Stomach smooth muscle (tissue), 2 donors: ENCODE data around the gene PICK1.

Experiments used
- H3K27ac ChIP-seq: one replicate; pipeline ENCODE4 v1.7.0; 2013; ENCODE audit warnings: mild to moderate bottlenecking, low read length, inconsistent platforms
- H3K27me3 ChIP-seq, 2 donors: one replicate each; pipeline ENCODE4 v1.7.0; 2013; ENCODE audit warnings: low read length in 2 of 2; ENCODE audit not compliant: insufficient read depth in 2 of 2, control insufficient read depth in 1 of 2
- H3K36me3 ChIP-seq, 2 donors: one replicate each; pipeline ENCODE4 v1.7.0; 2013; ENCODE audit warnings: low read length in 2 of 2; ENCODE audit not compliant: control insufficient read depth in 2 of 2, insufficient read depth in 2 of 2
- H3K4me1 ChIP-seq: one replicate; pipeline ENCODE4 v1.7.0; 2013; ENCODE audit warnings: low read length; ENCODE audit not compliant: control insufficient read depth, insufficient read depth
- H3K4me3 ChIP-seq, 2 donors: one replicate each; pipeline ENCODE4 v1.7.0; 2013; ENCODE audit warnings: low read length in 2 of 2
- H3K9ac ChIP-seq, 2 donors: one replicate each; pipeline ENCODE4 v1.7.0; 2013; ENCODE audit warnings: low read length in 2 of 2, mild to moderate bottlenecking in 1 of 2
- H3K9me3 ChIP-seq, 2 donors: one replicate each; pipeline ENCODE4 v1.7.0; 2013; ENCODE audit warnings: low read length in 2 of 2; ENCODE audit not compliant: control insufficient read depth in 2 of 2
- donor health status: healthy.
- donor health status: Pancreatic carcinoma.

Gene PICK1

DNA sequence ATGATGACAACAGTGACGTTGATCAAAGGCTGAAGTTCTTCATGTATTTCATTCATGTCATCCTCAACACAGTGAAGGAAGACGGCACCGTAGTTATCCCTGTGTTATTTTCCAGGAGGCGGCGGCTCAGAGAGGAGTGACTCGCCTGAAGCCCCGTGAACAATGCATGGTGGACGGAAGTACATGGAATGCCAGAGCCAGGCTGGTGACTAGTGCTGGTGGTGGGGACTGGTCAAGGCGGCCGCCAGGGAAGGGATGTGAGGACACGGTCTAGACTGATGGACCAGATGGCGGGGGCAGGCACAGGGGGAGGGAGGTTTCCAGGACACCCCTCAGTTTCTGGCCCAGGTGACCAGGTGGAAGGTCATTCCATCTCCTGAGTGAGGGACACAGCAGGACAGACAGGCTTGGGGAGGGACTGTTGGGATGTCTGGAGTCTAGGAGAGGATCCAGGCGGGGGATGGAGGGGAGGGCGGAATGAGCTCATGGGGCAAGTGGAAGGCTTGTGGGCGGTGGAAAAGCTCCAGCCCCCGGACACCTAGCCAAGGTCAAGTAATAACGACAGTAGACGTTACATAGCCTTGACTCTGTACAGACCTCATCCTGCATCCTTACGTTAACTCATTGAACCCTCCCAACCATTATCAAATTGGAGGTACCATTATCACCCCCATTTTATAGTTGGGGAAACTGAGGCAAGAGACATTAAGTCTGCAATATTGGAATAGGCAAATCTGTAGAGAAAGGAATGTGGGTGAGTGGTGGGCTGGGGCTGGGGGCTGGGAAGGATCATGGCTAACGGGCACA, 16.0 kb upstream of the PICK1 start:
- Histone ChIP-seq H3K9me3 (no peaks in the 10 kb centered on the region), H3K27me3 (peaks cover 0 to 3% of the 10 kb centered on the region in 2 donors), H3K36me3 (no peaks in the 10 kb centered on the region), H3K4me1 (peaks cover 3% of the 10 kb centered on the region), H3K27ac (no peak overlapping the region), H3K4me3 (no peak overlapping the region), H3K9ac (no peak overlapping the region)

DNA sequence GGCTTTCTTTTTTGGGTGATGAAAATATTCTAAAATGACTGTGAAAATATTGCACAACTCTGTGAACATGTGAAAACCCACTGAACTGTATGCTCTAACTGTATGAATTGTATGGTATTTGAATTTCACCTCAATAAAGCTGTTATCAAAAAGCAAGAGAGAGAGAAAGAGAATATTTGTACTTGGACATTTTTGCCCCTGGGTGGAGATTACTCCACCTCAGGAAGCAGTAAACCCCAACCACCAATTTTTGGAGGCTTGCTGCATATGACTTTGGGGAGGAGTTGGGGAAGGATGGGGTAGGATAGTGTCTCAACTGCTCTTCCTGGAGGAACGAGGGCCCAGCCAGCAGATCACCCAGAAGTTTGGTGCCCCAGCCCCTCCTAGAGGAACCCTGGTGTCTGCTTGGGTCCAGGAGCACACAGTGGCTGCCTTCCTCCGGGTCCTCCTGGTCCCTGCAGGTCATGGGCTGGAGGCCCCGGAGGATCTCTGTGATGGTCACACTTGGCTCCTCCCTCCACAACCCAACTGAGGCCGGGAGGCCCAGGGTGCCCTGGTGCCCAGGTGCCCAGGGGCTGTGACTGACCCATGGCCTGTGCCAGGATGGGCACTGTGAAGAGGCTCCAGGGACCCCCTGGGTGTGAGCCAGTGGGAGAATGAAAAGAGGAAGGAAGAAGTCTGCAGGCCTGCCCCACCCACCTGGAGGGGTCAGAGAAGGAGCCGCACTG, 15.3 kb upstream of the PICK1 start:
- H3K27me3 ChIP-seq, result peaks cover 0 to 3% of the 10 kb centered on the region in 2 donors
- H3K27ac ChIP-seq, result no peak overlapping the region
- H3K36me3 ChIP-seq, result no peaks in the 10 kb centered on the region
- no peaks in the 10 kb centered on the region for H3K9me3 ChIP-seq
- peaks cover 3% of the 10 kb centered on the region for H3K4me1 ChIP-seq
- H3K9ac ChIP-seq, result no peak overlapping the region
- H3K4me3 ChIP-seq, result no peak overlapping the region

DNA sequence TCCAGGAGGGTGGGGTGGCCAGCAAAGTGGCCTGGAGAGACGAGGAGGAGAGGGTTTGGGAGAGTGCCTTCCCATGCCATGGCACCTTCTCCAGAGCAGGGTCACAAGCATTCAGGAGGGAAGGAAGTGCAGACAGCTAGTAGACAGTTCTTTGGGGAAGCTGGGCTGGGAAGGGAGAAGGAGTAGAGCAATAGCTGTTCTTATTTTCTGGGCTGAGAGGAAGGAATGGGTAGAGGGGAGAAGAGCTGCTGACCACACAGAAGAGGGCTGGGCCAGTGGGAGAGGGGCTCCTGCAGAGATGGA, 14.8 kb upstream of the PICK1 start:
- Histone ChIP-seq H3K27ac (no peak overlapping the region), H3K9me3 (no peaks in the 10 kb centered on the region), H3K27me3 (peaks cover 0 to 3% of the 10 kb centered on the region in 2 donors), H3K4me1 (peaks cover 3% of the 10 kb centered on the region), H3K36me3 (no peaks in the 10 kb centered on the region), H3K9ac (no peak overlapping the region), H3K4me3 (no peak overlapping the region)

DNA sequence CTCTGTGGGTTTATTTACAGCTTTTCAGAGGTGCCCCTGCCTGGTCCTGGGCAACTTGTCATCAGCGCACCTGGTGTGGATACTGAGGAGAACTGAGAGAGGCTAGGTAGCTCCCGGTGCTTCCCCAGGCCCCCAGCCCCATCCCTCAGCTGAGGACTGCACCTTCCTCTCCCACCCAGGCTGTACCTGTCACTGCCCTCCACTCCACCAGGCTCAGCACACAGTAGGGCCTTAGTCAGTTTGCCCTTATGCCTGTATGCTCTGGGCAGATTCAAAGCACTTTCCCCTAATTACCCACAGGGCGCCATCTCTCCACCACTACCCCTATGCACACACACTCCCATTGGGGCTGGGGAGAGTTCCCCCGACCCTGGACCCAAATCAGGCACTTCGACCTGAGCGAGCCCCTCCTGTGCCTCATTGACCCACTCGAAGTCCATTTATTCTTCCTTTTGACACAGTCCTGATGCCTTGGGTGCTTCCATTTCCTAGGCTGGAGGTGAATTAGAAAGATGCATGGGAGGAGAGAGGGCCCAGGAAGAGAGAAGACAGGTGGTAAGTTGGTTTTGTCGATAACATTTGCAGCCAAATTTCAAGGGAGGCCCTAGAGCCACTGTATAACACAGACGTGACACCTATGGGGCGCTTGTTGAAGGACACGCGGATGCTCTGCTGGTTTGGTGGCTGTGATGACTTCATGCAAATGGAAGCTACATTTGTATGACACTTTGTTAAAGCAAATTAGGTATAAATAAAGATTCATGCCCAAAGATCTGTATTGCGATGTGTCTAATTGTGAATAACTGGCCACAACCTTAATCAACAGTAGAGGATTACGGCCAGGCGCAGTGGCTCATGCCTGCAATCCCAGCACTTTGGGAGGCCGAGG, 13.8 kb upstream of the PICK1 start:
- Histone ChIP-seq H3K9ac (no peak overlapping the region), H3K4me1 (peaks cover 3% of the 10 kb centered on the region), H3K36me3 (no peaks in the 10 kb centered on the region), H3K9me3 (no peaks in the 10 kb centered on the region), H3K27me3 (peaks cover 0 to 3% of the 10 kb centered on the region in 2 donors), H3K4me3 (no peak overlapping the region), H3K27ac (no peak overlapping the region)

DNA sequence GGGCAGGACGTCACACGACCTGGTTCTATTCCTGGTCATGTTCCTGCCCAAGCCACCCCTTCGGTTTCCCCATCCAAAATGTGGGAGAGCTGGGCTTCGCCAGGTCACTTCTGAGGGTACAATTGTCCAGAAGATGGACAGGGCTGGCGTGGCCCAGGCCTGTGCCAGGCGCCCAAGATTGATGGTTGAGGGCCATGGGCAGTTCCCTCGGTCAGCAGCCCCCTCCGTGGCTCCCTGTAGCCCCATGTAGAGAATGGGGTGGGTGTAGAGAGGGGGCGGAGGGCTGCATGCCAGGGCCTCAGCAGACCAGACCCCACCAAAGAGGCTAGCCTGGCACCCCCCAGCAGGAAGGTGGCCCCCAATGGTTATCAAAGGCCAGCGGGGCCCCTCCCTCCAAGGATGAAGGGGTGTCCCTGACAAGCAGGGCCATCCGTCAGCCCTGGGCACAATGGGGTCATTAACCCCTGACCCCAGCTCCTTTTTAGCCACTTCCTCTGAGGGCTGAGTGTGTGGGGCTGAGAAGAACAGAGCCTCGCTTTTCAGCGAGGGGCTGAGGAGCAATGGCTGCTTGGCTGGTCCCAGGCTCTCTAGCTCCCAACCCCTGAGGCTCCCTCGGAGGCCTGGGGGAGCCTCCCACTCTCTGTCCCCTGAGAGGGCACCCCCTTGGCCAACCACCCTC, 11.0 kb upstream of the PICK1 start:
- H3K36me3 ChIP-seq, result no peaks in the 10 kb centered on the region
- H3K9ac ChIP-seq, result no peak overlapping the region
- peaks cover 7% of the 10 kb centered on the region for H3K4me1 ChIP-seq
- no peaks in the 10 kb centered on the region for H3K9me3 ChIP-seq
- peaks cover 0 to 3% of the 10 kb centered on the region in 2 donors for H3K27me3 ChIP-seq
- H3K27ac ChIP-seq, result no peak overlapping the region
- no peak overlapping the region for H3K4me3 ChIP-seq

DNA sequence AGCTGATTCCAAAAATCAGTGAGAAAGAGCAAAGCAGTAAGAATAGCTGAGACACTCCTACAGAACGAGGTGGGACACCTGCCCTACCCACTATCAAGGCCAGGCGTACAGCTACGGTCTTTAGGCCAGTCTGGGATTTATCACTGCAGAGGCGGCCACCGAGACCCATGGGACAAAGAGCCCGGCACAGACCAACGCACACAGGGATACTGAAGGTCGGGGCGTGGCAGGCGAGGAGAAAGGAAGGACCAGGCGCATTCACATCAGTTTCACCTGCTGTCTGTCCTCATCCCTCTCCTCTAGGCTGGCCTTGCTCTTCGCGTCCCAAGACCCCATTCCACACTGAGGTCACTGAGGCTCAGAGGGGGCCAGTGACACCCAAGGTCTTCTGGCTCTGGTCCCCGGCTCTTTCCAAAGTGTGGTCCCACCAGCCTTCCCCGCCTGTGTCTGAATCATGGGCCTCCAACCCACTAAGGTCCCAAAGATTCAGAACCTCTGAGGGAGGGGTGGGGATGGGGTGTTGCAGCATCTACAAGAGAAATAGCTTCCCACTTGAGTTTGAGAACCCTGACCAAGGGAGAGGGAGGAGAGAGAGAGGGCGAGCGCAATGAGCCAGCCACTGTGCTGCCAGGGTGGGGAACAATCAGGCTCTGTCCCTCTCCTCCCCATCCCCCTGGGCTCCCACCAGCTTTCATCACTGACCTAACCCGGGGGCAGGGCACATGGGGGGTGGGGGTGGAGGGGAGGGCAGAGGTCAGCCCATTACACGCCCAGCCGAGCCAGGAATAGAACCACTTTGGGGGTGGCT, 7.2 kb upstream of the PICK1 start:
- H3K36me3 ChIP-seq, result no peaks in the 10 kb centered on the region
- H3K9ac ChIP-seq, result no peak overlapping the region
- no peaks in the 10 kb centered on the region for H3K9me3 ChIP-seq
- no peak overlapping the region for H3K4me3 ChIP-seq
- H3K27ac ChIP-seq, result no peak overlapping the region
- H3K4me1 ChIP-seq, result peaks cover 10% of the 10 kb centered on the region
- H3K27me3 ChIP-seq, result peaks cover 0 to 15% of the 10 kb centered on the region in 2 donors

DNA sequence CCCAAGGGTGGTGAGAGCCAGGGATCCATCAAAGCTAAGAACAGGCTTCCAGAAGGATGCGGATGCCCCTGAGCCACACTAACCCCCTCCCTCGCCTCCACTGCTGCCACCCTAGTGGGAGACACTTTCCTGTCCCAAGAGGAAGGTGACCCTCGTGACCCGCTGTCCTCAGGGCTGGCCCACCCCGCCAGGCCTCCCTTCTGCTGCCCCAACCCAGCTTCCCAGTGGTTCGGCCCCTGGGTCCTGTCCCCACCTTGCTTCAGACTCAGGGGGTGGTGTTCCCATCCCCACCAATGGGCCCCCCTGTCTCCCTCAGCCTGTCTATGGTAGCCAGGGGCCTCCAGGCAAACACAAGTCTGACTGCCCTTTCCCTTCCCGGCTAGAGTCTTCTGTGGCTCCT, 6.5 kb upstream of the PICK1 start:
- peaks cover 10% of the 10 kb centered on the region for H3K4me1 ChIP-seq
- H3K4me3 ChIP-seq, result no peak overlapping the region
- no peaks in the 10 kb centered on the region for H3K36me3 ChIP-seq
- no peak overlapping the region for H3K9ac ChIP-seq
- no peaks in the 10 kb centered on the region for H3K9me3 ChIP-seq
- peaks cover 0 to 15% of the 10 kb centered on the region in 2 donors for H3K27me3 ChIP-seq
- H3K27ac ChIP-seq, result no peak overlapping the region

DNA sequence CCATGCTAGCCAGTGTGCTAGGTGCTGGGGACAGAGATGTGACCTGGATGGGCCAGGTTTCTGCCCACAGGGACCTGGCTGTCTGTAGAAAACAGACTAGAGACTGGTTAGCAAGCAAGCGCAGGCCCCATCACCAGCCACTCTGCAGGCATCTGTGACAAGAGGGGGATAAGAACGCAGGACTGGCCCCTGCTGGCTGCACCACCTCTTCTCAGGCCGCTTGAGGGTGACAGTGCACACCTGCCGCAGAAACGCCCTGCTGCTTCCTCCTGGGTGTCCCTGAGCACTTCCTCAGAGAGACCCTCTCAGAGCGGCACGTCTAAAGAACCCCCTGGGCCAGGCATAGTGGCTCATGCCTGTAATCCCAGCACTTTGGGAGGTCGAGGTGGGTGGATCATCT, 5.9 kb upstream of the PICK1 start:
- H3K9ac ChIP-seq, result no peak overlapping the region

DNA sequence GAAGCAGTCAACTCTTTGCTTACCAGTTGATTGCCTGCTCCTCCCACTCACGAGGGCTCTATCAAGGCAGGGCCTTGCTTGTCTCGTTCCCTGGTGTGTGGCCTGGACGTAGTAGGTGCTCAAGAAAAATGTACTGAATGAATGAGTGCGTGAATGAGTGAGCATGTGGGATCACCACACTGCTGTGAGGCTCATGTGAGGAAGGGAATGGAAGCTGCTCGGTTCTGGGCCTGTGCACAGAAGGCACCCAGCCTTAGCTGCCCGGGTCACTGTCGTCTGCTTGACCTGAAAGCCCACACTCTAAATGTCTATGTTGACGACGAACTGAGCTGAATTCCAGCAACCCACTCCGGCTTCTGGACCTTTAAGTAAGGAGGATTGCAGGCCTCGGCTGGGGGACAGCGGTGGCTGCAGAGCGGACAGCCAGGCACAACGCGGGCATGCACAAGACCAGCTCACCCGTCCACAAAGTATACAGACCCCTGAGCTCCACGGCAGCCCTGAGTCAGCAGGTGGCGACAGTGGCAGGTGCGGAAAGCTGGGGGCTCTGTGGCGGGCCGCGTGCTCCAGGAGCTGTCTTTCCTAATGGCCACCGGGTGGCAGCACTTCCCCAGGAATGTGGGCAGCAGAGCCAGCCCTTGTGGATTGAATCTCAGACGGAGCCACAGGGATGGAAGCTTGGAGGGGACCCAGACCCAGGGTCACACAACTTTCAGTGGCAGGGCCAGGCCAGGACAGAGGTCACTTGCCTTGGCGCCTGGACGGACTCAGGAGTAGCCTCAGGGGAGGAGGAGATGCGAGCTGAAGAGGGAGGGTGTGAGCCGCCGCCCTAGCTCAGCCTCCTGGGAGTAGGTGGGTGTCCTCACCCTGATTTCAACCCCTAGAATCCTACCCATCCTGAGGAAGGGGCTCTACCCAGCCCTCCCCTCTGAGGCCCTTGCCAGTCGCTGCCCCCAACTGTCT, 5.0 kb upstream of the PICK1 start:
- peaks cover 0 to 15% of the 10 kb centered on the region in 2 donors for H3K27me3 ChIP-seq
- H3K4me1 ChIP-seq, result peaks cover 15% of the 10 kb centered on the region
- no peak overlapping the region for H3K4me3 ChIP-seq
- no peak overlapping the region for H3K9ac ChIP-seq
- no peaks in the 10 kb centered on the region for H3K36me3 ChIP-seq
- H3K27ac ChIP-seq, result no peak overlapping the region
- no peaks in the 10 kb centered on the region for H3K9me3 ChIP-seq

More for the DNA sequence above, 5.9 kb upstream of the PICK1 start:
- H3K9me3 ChIP-seq, result no peaks in the 10 kb centered on the region
- H3K36me3 ChIP-seq, result no peaks in the 10 kb centered on the region
- H3K27me3 ChIP-seq, result peaks cover 0 to 15% of the 10 kb centered on the region in 2 donors
- peaks cover 10% of the 10 kb centered on the region for H3K4me1 ChIP-seq
- H3K4me3 ChIP-seq, result no peak overlapping the region
- H3K27ac ChIP-seq, result no peak overlapping the region
